HG03439 (cell line): ENCODE measurements around the gene NDUFA6.
"Not testable (repeated sequence)": the region's sequence is repeated elsewhere in the genome, so short reads cannot be mapped to it uniquely, and the experiment has no call there.

Experiments
- ATAC-seq: cut with Tn5 transposase; IDR thresholded peaks from one replicate; pipeline ENCODE4 v1.9.1; 2021; ENCODE audit warnings: mild to moderate bottlenecking, moderate library complexity; ENCODE audit not compliant: unreplicated experiment

The NDUFA6 gene

DNA sequence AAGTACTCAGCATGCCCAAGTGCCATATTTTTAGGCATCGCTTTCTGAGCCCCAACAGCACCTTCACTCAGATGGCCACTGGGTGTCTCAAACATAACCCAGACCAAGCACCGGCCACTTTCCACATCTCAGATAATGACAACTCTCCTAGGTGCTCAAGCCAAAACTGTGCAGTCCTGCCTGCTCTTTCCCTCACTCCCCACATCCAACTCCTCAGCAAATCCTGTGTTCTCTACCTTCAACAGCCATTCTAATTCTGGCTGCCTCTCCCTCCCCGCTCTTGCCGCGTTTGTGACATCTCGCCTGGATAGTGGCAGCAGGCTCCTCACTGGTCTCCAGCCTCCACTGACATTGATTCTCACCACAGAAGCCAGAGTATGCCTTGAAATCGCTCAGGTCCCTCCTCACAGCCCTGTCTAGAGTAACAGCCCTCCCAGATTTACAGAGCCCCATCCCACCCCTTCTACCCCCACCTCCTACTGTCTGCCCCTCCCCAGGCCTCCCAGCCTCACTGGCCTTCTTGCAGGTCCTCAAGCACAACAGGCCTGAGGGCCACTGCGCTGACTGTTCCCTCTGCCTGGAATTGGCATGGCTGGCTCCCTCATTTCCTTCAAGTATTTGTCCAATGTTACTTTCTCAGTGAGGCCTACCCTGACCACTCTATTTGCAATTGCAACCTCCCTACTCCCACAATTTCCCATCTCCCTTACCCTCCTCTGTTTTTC lies 17.8 kb downstream of the NDUFA6 start:
- ATAC-seq, result no peak

DNA sequence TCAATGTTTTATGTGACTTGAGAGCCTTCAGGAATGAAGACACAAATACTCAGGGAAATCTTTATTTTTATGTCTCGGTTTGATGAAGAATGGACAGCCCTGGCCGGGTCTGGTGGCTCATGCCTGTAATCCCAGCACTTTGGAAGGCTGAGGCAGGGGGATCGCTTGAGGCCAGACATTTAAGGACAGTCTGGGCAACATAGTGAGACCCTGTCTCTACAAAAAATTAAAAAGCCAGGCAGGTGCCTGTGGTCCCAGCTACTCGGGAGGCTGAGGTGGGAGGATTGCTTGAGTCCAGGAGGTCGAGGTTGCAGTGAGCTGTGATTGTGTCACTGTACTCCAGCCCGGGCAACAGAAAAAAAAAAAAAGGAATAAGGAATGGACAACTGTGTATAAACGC lies 19.1 kb downstream of the NDUFA6 start:
- not testable (repeated sequence) for ATAC-seq

DNA sequence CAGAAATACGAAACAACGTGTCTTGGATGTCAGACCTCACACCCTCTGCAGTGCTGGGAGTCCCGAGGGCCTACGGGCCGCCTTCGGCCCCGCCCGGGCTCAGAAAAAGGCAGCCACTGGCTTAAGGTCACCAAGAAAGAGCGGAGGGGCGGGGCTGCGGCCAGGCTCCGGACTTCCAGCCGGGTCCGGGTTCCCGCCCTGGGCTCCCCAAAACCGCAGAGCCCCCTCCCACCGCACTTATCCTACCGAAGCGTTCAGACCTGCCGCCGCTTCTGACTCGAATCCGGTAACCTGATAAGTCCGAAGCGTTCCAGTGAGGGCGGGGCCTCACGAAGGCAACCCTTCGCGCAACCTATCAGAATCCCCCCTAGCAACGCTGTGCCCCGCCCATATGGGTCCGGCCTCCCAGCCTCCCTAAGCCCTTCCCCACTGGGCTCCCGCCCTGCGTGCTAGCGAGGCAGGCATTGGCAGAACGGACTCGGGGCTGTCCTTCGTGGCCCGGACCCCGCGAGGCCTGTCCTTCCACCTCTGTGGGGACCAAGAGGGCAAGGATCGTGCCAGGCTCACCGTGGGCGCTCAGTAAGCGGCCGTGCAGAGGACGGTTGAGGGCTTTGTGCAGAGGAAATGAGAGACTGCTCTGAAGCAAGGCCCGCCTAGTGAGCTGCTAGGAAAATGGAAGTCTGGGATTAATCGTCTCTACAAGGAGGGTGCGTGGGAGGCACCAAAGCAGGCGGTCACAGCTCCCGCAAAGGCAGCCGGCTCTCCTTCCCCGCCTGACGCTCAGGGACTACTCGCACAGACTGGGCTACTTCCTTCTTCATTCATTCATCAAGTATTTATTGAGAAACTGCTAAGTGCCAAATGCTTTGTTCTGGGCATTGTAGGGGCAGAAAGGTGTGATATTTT lies 19.8 kb downstream of the NDUFA6 start, which contains the start of gene NAGA:
Gene NAGA, minus strand, starts transcription at position 296 of the 906 bp plus-strand sequence. CDS start 515 bp downstream, outside the sequence.
- ATAC-seq, result peak; percentile 86

DNA sequence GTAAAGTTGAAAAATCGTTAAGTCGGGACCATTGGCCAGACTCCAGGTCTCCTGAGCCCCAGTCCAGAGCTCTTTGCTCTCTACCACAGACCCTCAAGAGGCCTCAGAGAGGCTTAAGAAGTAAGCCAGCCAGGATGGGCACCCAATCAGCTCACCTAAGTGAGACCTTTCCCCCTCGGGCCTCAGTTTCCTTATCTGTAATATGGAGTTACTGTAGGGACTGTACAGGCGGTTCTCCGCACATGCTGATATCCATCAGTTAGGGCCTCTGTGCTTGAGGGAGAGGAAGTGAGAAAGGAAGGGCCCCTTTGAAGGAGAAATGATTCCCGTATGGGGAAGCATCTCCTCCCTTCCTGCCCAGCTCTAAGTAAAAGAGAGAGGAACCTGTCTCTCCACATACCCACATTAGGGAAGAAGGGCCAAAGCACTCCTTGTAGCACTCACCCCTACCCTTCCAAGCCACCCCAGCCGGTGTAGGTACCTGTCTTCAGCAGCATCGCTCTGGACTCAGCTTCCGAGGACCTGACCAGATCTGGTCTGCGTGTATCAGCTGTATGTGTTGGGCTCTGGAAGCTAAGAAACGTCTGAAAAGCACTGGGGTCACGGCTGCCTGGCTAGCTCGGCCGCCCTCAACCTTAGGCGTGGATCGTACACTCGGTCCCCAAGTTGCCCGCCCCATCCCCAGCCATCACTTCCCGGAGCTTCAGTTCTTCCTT lies 20.6 kb downstream of the NDUFA6 start:
- no peak for ATAC-seq

DNA sequence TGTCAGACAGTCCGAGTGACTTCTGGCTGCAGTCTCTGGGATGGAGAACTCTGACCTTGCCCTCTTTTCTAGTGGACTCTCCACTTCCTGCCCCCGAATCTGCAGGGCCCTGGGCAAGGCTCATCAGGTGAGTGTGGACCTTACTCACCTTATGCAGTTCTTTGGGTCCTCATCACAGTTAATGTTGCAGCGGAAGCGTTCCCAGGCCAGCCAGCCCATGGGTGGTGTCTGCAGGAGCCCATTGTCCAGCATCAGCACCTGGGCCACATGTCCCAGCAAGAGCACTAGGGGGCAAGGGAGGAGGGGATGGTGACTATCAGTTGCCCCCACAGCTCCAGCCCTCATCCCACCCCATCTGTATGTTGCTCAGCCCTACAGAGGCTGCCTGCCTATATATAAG lies 22.3 kb downstream of the NDUFA6 start:
- no peak for ATAC-seq

DNA sequence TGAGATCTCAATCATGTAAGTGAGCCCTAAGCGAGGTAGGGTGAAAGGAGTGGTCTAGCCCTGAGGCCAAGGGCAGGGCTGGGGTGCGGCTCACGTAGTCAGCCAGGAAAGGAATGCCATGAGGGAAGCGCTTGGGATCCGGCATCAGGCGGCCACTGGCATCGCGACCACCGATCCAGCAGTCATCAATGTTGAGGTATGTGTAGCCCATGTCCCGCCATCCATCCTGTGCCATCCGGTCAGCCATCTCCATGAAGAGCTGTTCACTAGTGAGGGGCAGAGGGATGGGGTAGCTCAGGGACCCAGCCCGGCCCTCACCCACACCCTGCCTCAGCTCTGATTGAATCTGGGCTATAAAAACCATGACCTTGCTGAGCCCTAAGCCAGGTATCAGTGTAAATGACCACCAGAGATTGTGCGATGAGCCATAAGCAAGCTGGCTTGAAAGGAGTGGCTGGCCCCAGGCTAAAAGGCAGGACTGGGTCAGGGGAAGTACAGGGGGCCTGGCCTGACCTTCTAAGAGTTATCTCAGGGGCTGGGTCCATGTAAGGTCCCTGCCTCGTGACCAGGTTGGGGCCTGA lies 22.8 kb downstream of the NDUFA6 start:
- no peak for ATAC-seq

DNA sequence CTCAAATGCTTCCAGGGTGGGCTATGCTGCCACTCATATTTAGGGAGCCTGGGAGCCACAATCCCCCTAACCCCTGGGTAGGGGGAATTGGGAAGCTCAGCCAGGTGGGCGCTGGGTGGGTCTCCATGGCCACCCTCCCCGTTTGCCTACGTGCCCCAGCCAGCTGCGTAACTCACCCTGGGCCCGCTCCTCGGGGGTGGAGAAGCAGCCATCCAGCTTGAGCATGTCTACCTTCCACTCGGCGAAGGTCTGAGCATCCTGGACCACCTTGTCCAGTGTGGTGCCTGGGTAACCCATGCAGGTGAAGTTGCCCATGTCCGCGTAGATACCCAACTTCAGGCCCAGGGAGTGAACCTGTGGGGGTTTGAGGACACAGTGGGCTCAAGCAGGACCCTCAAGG lies 23.6 kb downstream of the NDUFA6 start:
- no peak for ATAC-seq

DNA sequence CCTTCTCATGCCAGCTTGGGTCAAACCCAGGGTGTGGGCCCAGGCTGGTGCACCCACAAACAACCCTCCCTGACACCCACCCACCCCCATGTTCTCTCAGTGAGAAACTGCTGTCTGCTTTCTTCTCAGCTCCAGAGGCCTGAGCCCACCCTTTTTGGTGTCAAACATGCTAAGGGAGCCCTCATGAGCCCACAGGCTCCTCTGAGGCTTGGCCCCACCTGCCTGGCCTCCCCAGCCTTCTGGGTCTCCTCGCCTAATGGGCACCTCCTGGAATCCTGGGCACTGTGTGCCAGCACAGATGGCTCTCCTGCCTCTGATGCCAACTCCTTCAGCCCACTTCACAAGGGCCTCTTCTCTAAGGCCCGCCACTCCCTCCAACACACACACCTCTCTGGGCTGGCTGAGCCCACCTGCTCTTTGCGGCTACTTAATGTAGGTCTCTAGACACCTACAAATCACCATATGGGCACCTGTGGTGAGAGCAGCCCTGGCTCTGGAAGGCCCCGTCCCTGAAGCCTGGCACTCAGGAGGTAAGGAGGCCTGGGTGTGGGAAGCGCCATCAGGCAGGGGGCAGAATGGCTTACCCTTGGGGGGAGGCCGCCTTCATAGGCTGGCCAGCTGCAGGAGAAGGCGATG lies 24.3 kb downstream of the NDUFA6 start:
- no peak for ATAC-seq

DNA sequence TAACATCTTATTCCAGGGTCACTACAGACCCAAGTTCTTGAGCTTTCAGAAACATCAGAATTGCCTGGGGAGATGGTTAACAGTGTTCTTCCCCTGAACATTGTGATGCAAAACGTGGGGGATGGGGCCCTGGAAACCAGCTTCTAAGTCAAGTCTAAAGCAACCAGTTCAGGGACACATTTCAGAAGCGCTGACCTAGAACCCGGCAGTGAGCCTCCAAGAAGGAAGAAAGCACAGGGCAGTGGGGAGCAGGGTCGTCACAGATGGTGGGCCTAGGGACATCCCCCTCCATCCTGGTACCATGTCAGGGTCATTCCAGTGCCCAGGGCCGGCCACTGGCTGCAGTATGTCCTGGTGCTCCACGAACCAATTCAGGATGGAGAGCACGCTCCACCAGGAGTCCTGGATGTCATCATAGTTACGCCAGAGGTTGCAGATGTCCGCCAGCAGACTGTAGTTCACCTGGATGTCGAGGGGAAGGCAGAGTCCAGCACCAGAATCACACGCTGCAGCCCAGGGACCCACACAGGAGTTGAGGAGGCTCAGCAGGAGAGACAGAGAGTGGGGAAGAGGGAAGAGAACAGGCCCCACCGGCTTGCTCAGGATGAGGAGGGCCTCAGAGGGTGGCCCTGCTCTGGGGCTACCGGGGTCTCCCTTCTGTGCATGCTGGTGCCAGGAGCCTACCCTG lies 25.0 kb downstream of the NDUFA6 start:
- ATAC-seq, result no peak

DNA sequence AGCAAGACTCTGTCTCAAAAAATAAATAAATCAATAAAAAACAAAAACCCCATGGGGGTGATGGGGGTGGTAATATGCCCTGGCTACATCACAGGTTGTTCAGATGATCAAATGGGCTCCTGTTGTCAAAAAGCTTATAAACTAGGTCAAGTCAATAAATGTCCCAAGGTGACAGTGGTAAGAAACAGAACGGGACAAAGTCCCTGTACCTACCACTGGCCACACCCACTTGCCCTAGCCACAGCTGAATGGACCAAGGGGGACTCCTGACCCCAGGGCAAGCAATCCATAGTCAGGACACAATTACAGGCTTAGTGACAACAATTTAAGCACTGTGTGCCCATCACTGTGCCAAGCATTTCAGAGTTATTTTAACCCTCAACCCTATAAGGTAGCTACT lies 25.9 kb downstream of the NDUFA6 start:
- no peak for ATAC-seq

DNA sequence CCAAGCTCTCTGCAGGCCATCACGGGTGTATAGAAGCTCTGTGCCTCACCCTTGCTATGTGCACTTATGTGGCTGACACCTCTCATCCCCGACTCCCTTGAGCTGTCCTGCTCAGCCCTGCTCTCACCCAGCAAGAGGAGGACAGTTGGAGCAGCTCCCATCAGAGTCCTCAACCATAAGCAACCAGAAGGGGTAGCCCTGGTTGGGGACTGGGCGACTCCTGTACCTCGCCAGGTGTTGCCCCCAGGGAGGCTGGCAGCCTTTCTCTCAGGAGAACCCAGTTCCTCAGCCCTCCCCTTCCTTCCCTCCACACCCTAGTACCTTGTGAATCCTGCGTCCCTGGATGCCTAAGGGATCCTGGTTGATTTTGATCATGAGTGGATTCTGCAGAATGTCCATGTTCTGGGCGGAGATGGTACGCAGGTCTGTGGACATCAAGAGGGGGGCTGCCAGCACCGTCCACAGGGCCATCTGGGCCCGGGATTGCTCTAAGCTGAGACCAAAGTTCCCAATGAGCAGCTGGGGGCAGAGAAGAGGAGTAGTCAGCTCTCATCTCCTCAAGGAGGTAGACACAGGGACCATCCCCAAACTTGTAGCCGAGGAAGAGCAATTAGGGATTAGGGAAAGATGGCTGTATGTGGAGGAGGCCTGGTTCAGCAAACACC lies 27.9 kb downstream of the NDUFA6 start:
- no peak for ATAC-seq

DNA sequence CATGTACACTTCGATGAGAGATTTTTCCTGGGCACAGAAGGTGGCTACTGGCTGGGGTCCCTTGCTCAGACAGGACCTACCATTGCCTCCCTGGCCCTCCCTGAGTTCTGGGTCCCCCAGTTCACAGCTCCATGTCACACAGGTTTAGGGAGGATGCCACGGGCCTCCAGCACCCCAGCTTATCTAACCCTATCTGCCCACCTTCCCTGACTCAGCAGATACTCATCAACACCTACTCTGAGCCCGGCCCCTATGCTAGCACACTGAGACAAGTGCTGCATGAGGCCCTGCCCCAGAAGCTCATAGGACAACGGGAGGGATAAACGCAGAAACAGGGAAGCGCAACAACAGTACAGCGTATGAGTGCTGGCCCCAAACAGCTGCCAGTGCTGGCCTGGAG lies 29.5 kb downstream of the NDUFA6 start:
- no peak for ATAC-seq

DNA sequence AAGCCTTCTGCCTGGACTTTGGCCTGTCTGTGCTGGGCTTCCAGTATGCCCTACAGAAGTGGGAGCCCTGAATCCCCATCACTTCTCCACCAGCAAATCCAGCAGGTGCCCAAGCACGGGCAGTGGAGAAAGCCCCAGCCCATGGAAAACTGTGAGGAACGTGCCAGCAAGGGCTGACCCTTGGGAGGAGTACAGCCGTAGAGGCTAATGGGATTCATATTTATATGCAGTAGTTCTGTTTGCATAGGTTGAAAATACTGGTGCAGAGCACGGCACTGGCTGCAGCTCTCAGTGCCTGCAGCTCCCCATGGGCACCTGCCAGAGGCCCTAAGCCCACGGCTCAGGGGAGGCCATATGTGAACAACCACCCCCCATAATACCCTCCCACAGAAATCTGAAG lies 30.1 kb downstream of the NDUFA6 start:
- no peak for ATAC-seq

DNA sequence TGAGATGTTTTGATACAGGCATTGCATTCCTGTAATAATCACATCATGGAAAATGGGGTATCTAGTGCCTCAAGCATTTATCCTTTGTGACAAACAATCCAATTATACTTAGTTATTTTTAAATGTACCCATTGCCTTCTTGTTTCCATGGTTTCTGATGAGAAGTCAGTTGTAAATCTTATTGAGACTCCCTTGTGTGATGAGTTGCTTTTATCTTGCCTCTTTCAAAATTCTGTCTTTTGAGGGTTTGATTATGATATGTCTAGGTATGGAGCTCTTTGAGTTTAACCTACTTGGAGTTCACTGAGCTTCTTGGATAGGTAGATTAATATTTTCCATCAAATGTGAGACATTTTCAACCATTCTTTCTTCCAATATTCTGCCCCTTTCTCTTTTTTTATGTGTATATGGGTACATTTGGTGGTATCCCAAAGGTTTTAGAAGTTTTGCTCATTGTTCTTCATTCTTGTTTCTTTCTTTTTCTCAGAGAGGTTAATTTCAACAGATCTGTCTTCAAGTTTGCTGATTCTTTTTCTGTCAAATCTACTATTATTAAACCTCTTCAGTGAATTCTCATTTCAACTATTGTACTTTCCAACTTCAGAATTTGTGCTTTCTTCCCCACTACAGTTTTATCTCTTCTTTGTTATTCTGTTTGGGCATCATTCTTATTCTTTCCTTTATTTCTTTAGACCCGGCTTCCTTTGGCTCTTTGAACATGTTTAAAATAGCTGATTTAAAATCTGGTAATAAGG lies 33.6 kb downstream of the NDUFA6 start:
- no peak for ATAC-seq

DNA sequence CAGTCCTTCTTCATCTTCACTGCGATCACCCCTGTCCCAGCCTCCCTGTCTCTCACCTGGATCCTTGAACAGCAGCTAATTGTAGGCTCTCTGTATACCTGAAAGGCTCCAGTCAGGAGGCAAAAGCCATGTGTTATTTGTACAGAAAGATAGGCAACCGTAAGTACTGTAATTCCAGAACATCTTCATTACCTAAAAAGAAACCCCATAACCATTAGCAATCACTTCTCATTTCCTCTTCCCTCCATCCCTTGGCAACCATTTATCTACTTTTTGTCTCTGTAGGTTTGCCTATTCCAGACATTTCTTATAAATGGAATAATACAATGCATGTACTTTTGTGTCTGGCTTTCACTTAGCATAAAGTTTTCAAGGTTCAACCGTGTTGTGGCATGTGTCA lies 37.8 kb downstream of the NDUFA6 start:
- ATAC-seq, result no peak

DNA sequence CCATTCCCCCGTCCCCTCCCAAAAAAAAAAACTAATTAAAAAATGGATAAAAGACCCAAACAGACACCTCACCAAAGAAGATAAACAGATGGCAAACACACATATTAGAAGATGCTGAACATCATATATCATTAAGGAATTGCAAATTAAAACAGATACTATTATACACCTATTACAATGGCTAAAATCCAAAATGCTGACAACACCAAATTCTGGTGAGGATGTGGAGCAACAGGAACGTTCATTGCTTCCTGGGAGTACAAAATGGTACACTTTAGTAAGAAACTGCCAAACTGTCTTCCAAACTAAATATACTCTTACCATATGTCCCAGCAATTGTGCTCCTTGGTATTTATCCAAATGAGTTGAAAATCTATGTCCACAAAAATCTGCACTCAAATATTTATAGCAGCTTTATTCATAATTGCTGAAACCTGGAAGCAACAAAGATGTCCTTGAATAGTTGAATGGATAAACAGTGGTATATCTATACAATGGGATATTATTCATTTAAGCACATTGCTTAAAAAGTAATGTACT lies 39.9 kb downstream of the NDUFA6 start:
- no peak for ATAC-seq

DNA sequence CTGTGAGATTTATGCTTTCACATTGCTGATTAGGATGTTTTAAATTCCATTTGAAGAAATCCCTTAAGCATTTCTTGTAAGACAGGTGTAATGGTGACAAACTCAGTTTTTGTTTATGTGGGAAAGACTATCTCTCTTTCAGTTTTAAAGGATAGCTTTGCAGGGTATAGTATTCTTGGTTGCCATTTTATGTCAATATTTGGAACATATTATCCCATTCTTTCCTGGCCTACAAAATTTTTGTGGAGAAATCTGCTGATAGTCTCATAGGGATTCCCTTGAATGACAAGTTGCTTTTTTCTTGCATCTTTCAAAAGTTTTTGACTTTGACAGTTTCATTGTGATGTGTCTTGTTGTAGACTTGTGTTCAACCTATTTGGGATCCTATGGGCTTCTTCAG lies 48.8 kb downstream of the NDUFA6 start:
- no peak for ATAC-seq

DNA sequence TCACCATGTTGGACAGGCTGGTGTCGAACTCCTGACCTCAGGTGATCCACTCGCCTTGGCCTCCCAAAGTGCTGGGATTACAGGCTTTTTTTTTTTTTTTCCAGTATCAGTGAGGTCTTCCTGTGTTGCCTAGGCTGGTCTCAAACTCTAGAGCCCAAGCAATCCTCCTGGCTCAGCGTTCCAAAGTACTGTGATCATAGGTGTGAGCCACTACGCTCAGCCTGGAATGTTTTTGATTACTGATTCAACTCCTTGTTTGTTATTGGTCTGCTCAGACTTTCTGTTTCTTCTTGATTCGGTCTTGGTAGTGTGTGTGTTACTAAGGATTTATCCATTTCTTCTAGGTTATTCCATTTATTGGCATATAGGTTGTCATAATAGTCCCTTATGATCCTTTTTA lies 51.3 kb downstream of the NDUFA6 start:
- ATAC-seq, result no peak
